ENCODE results near the gene NSUN6.

Gene NSUN6

DNA sequence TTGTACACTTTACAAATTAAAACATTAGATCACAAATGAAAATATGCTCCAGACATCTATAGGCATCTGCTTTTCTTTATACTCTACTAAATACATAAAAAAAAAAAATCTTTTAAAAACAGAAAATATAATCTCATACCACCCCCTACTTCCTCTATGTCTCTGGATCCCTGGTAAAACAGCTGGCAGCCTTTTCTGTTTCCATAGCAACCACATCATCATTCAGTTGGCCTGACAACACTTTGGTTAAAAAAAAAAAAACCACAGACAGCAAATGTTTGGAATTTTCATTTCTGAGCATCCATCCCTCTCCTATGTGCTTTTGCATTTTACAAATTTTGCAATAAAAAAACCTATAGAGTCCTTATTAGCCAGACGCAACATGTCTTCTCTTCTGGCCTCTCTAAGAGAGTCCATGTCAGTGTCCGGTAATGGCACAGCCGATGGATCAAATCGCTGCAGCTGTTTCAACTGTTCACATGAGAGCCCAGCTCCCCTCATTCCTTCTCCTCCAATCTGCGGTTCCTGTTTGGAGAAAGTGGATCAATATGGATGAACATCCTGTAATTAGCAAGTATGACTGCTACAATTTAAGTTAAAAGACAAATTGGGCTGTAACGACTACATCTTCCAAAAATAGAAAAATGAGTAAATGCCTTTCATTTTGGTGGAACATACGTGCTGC lies 105.6 kb downstream of the NSUN6 start:
- no peak overlapping the region for H3K4me3 ChIP-seq (ENCODE audit: insufficient read depth, low read depth, low read length, poor library complexity, severe bottlenecking)
- no peak for DNase-seq

GRCh38 chr10:18542832-18543231 lies 108.6 kb downstream of the NSUN6 start:
- DNase-seq, result no peak
- Histone ChIP-seq H3K4me3 (ENCODE audit: insufficient read depth, low read depth, low read length, poor library complexity, severe bottlenecking) (no peak overlapping the region), H3K27me3 (replicated peaks; ENCODE audit: control insufficient read depth, insufficient read depth, low read length, poor library complexity, severe bottlenecking) (no peaks in the 10 kb centered on the region), H3K36me3 (ENCODE audit: control insufficient read depth, insufficient read depth, low read length) (peaks cover 12% of the 10 kb centered on the region), H3K4me1 (ENCODE audit: control insufficient read depth, insufficient read depth, low read length, poor library complexity, severe bottlenecking) (no peaks in the 10 kb centered on the region), H3K27ac (ENCODE audit: insufficient read depth, low read length, poor library complexity, severe bottlenecking) (no peak overlapping the region), H3K9me3 (ENCODE audit: control insufficient read depth, low read length) (no peaks in the 10 kb centered on the region)

More for the DNA sequence above, 105.6 kb downstream of the NSUN6 start:
- H3K9me3 ChIP-seq (ENCODE audit: control insufficient read depth, low read length), result no peaks in the 10 kb centered on the region
- no peak overlapping the region for H3K27ac ChIP-seq (ENCODE audit: insufficient read depth, low read length, poor library complexity, severe bottlenecking)
- H3K4me1 ChIP-seq (ENCODE audit: control insufficient read depth, insufficient read depth, low read length, poor library complexity, severe bottlenecking), result no peaks in the 10 kb centered on the region
- no peaks in the 10 kb centered on the region for H3K27me3 ChIP-seq (replicated peaks; ENCODE audit: control insufficient read depth, insufficient read depth, low read length, poor library complexity, severe bottlenecking)
- peaks cover 9% of the 10 kb centered on the region for H3K36me3 ChIP-seq (ENCODE audit: control insufficient read depth, insufficient read depth, low read length)

DNA sequence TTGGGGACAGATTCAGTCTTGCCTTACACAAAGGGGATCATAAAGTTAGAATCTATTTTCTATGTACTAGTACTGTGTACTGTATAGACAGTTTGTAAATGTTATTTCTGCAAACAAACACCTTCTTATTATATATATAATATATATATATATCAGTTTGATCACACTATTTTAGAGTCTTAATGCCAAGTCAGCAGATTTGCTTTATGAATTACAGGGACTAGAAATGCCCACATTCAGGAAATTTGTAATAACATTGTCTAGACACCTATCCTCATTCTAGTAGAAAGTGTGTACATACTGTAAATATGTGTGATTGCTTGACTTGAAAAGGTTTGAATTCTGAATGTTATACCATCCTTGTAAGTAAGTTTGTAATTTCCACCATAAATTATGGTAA lies 111.2 kb downstream of the NSUN6 start:
- Histone ChIP-seq H3K27ac (ENCODE audit: insufficient read depth, low read length, poor library complexity, severe bottlenecking) (no peak overlapping the region), H3K36me3 (ENCODE audit: control insufficient read depth, insufficient read depth, low read length) (peaks cover 3% of the 10 kb centered on the region), H3K4me1 (ENCODE audit: control insufficient read depth, insufficient read depth, low read length, poor library complexity, severe bottlenecking) (no peaks in the 10 kb centered on the region)

GRCh38 chr10:18539335-18539734 lies 112.1 kb downstream of the NSUN6 start:
- Histone ChIP-seq H3K9me3 (ENCODE audit: control insufficient read depth, low read length) (no peaks in the 10 kb centered on the region), H3K27ac (ENCODE audit: insufficient read depth, low read length, poor library complexity, severe bottlenecking) (no peak overlapping the region), H3K4me1 (ENCODE audit: control insufficient read depth, insufficient read depth, low read length, poor library complexity, severe bottlenecking) (no peaks in the 10 kb centered on the region), H3K36me3 (ENCODE audit: control insufficient read depth, insufficient read depth, low read length) (peaks cover 3% of the 10 kb centered on the region), H3K27me3 (replicated peaks; ENCODE audit: control insufficient read depth, insufficient read depth, low read length, poor library complexity, severe bottlenecking) (no peaks in the 10 kb centered on the region), H3K4me3 (ENCODE audit: insufficient read depth, low read depth, low read length, poor library complexity, severe bottlenecking) (no peak overlapping the region)
- no peak for DNase-seq

More for the DNA sequence above, 111.2 kb downstream of the NSUN6 start:
- DNase-seq, result no peak
- Histone ChIP-seq H3K27me3 (replicated peaks; ENCODE audit: control insufficient read depth, insufficient read depth, low read length, poor library complexity, severe bottlenecking) (no peaks in the 10 kb centered on the region), H3K4me3 (ENCODE audit: insufficient read depth, low read depth, low read length, poor library complexity, severe bottlenecking) (no peak overlapping the region), H3K9me3 (ENCODE audit: control insufficient read depth, low read length) (no peaks in the 10 kb centered on the region)

GRCh38 chr10:18533896-18534295 lies 117.5 kb downstream of the NSUN6 start:
- no peaks in the 10 kb centered on the region for H3K27me3 ChIP-seq (replicated peaks; ENCODE audit: control insufficient read depth, insufficient read depth, low read length, poor library complexity, severe bottlenecking)
- no peak overlapping the region for H3K27ac ChIP-seq (ENCODE audit: insufficient read depth, low read length, poor library complexity, severe bottlenecking)
- H3K4me1 ChIP-seq (ENCODE audit: control insufficient read depth, insufficient read depth, low read length, poor library complexity, severe bottlenecking), result no peaks in the 10 kb centered on the region
- H3K4me3 ChIP-seq (ENCODE audit: insufficient read depth, low read depth, low read length, poor library complexity, severe bottlenecking), result no peak overlapping the region
- H3K36me3 ChIP-seq (ENCODE audit: control insufficient read depth, insufficient read depth, low read length), result no peaks in the 10 kb centered on the region
- no peaks in the 10 kb centered on the region for H3K9me3 ChIP-seq (ENCODE audit: control insufficient read depth, low read length)
- no peak for DNase-seq

- H3K9me3 ChIP-seq (ENCODE audit: control insufficient read depth, low read length), result no peaks in the 10 kb centered on the region
These were observed 118.4 kb downstream of the NSUN6 start for GRCh38 chr10:18532881-18533535.

GRCh38 chr10:18528292-18528691 lies 123.1 kb downstream of the NSUN6 start:
- no peaks in the 10 kb centered on the region for H3K9me3 ChIP-seq (ENCODE audit: control insufficient read depth, low read length)
- DNase-seq, result no peak
- H3K27me3 ChIP-seq (replicated peaks; ENCODE audit: control insufficient read depth, insufficient read depth, low read length, poor library complexity, severe bottlenecking), result no peaks in the 10 kb centered on the region
- H3K4me1 ChIP-seq (ENCODE audit: control insufficient read depth, insufficient read depth, low read length, poor library complexity, severe bottlenecking), result no peaks in the 10 kb centered on the region
- H3K27ac ChIP-seq (ENCODE audit: insufficient read depth, low read length, poor library complexity, severe bottlenecking), result no peak overlapping the region
- no peaks in the 10 kb centered on the region for H3K36me3 ChIP-seq (ENCODE audit: control insufficient read depth, insufficient read depth, low read length)
- no peak overlapping the region for H3K4me3 ChIP-seq (ENCODE audit: insufficient read depth, low read depth, low read length, poor library complexity, severe bottlenecking)

More at GRCh38 chr10:18532881-18533535, 118.4 kb downstream of the NSUN6 start:
- DNase-seq, result no peak
- H3K27me3 ChIP-seq (replicated peaks; ENCODE audit: control insufficient read depth, insufficient read depth, low read length, poor library complexity, severe bottlenecking), result no peaks in the 10 kb centered on the region
- H3K4me3 ChIP-seq (ENCODE audit: insufficient read depth, low read depth, low read length, poor library complexity, severe bottlenecking), result no peak overlapping the region
- no peaks in the 10 kb centered on the region for H3K36me3 ChIP-seq (ENCODE audit: control insufficient read depth, insufficient read depth, low read length)
- H3K4me1 ChIP-seq (ENCODE audit: control insufficient read depth, insufficient read depth, low read length, poor library complexity, severe bottlenecking), result no peaks in the 10 kb centered on the region
- no peak overlapping the region for H3K27ac ChIP-seq (ENCODE audit: insufficient read depth, low read length, poor library complexity, severe bottlenecking)

DNA sequence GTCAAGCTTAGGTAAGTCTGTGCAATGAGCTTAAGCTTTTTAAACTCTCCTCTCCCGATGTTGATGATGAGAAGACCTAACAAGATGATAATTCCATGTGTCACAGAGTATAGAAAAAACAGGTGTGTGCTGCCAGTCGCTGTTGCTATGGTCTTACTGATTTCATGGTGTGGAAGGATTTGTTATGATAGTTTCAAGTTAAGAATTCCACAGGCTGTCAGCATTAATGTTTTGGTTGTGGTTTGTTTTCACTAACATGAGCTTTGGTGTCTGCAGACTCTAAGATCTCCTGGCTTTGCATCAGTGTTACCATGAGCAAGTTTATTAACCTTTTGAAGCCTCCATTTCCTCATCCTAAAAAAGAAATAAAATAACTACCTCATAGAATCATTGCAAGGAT lies 123.7 kb downstream of the NSUN6 start:
- H3K4me1 ChIP-seq (ENCODE audit: control insufficient read depth, insufficient read depth, low read length, poor library complexity, severe bottlenecking), result no peaks in the 10 kb centered on the region
- H3K9me3 ChIP-seq (ENCODE audit: control insufficient read depth, low read length), result no peaks in the 10 kb centered on the region
- H3K4me3 ChIP-seq (ENCODE audit: insufficient read depth, low read depth, low read length, poor library complexity, severe bottlenecking), result no peak overlapping the region
- H3K27ac ChIP-seq (ENCODE audit: insufficient read depth, low read length, poor library complexity, severe bottlenecking), result no peak overlapping the region
- no peaks in the 10 kb centered on the region for H3K36me3 ChIP-seq (ENCODE audit: control insufficient read depth, insufficient read depth, low read length)
- H3K27me3 ChIP-seq (replicated peaks; ENCODE audit: control insufficient read depth, insufficient read depth, low read length, poor library complexity, severe bottlenecking), result no peaks in the 10 kb centered on the region
- DNase-seq, result no peak

GRCh38 chr10:18523858-18524257 lies 127.5 kb downstream of the NSUN6 start:
- no peak for DNase-seq
- H3K27me3 ChIP-seq (replicated peaks; ENCODE audit: control insufficient read depth, insufficient read depth, low read length, poor library complexity, severe bottlenecking), result no peaks in the 10 kb centered on the region
- H3K4me3 ChIP-seq (ENCODE audit: insufficient read depth, low read depth, low read length, poor library complexity, severe bottlenecking), result no peak overlapping the region
- H3K9me3 ChIP-seq (ENCODE audit: control insufficient read depth, low read length), result no peaks in the 10 kb centered on the region
- H3K36me3 ChIP-seq (ENCODE audit: control insufficient read depth, insufficient read depth, low read length), result no peaks in the 10 kb centered on the region
- no peak overlapping the region for H3K27ac ChIP-seq (ENCODE audit: insufficient read depth, low read length, poor library complexity, severe bottlenecking)
- H3K4me1 ChIP-seq (ENCODE audit: control insufficient read depth, insufficient read depth, low read length, poor library complexity, severe bottlenecking), result no peaks in the 10 kb centered on the region

- no peak for DNase-seq
- no peak overlapping the region for H3K27ac ChIP-seq (ENCODE audit: insufficient read depth, low read length, poor library complexity, severe bottlenecking)
- no peak overlapping the region for H3K4me3 ChIP-seq (ENCODE audit: insufficient read depth, low read depth, low read length, poor library complexity, severe bottlenecking)
- H3K9me3 ChIP-seq (ENCODE audit: control insufficient read depth, low read length), result no peaks in the 10 kb centered on the region
- H3K36me3 ChIP-seq (ENCODE audit: control insufficient read depth, insufficient read depth, low read length), result no peaks in the 10 kb centered on the region
- no peaks in the 10 kb centered on the region for H3K4me1 ChIP-seq (ENCODE audit: control insufficient read depth, insufficient read depth, low read length, poor library complexity, severe bottlenecking)
- H3K27me3 ChIP-seq (replicated peaks; ENCODE audit: control insufficient read depth, insufficient read depth, low read length, poor library complexity, severe bottlenecking), result no peaks in the 10 kb centered on the region
These were observed 128.4 kb downstream of the NSUN6 start for GRCh38 chr10:18523025-18523424.
